Mucosa of rectum (tissue), 2 donors: ENCODE results near the gene NOLC1.

Experiments used
- H3K27ac ChIP-seq, 2 donors: one replicate each; pipeline ENCODE4 v1.7.0; 2013; ENCODE audit warnings: inconsistent platforms in 2 of 2, low read depth in 2 of 2, low read length in 2 of 2
- H3K27me3 ChIP-seq, 2 donors: one replicate each; pipeline ENCODE4 v1.7.0; 2013; ENCODE audit warnings: low read length in 2 of 2; ENCODE audit not compliant: control insufficient read depth in 2 of 2, insufficient read depth in 2 of 2
- H3K36me3 ChIP-seq, 2 donors: one replicate each; pipeline ENCODE4 v1.7.0; 2013; ENCODE audit warnings: low read length in 2 of 2; ENCODE audit not compliant: control insufficient read depth in 2 of 2, insufficient read depth in 2 of 2
- H3K4me1 ChIP-seq, 2 donors: one replicate each; pipeline ENCODE4 v1.7.0; 2013; ENCODE audit warnings: low read length in 2 of 2, mild to moderate bottlenecking in 1 of 2; ENCODE audit not compliant: control insufficient read depth in 2 of 2, insufficient read depth in 2 of 2
- H3K4me3 ChIP-seq, 2 donors: one replicate each; pipeline ENCODE4 v1.7.0; 2013; ENCODE audit warnings: low read length in 2 of 2
- H3K9ac ChIP-seq, 2 donors: one replicate each; pipeline ENCODE4 v1.7.0; 2013; ENCODE audit warnings: low read length in 2 of 2, low read depth in 1 of 2, mild to moderate bottlenecking in 1 of 2
- H3K9me3 ChIP-seq, 2 donors: one replicate each; pipeline ENCODE4 v1.7.0; 2013; ENCODE audit warnings: low read length in 2 of 2; ENCODE audit not compliant: control insufficient read depth in 2 of 2
- donor health status: healthy.
- donor health status: Normal muscosa, but diverticular disease.

NOLC1 gene

GRCh38 chr10:102153093-102153620, 968 bp downstream of the NOLC1 start:
- H3K4me3 ChIP-seq, result peak overlapping the region; percentile 92 to 97
- no peak overlapping the region for H3K27ac ChIP-seq
- H3K27me3 ChIP-seq, result no peaks in the 10 kb centered on the region
- H3K36me3 ChIP-seq, result peaks cover 22 to 37% of the 10 kb centered on the region in 2 donors
- no peaks in the 10 kb centered on the region for H3K9me3 ChIP-seq
- H3K4me1 ChIP-seq, result peaks cover 9 to 13% of the 10 kb centered on the region in 2 donors
- H3K9ac ChIP-seq, result peak overlapping the region; percentile 74 to 76

DNA sequence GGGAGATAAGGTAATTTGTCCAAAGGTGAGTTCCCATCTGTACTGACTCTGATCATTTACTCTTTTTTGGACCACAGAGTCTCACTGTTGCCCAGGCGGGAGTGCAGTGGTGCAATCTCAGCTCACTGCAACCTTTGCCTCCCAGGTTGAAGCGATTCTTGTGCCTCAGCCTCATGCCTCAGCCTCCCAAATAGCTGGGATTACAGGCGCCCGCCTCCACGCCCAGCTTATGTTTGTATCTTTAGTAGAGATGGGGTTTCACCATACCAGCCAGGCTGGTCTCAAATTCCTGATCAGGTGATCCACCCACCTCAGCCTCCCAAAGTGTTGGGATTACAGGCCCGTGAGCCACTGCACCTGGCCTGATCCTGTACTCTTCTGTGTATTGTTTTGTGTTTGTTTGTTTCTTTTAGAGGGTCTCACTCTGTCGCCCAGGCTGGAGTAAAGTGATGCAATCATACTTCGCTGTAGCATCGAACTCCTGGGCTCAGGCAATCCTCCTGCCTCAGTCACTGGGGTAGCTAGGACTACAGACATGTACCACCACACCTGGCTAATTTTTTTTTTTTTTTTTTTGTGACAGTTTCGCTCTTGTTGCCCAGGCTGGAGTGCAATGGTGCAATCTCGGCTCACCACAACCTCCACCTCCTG, 2.4 kb downstream of the NOLC1 start:
- Histone ChIP-seq H3K36me3 (peaks cover 26 to 36% of the 10 kb centered on the region in 2 donors), H3K27ac (no peak overlapping the region), H3K9me3 (no peaks in the 10 kb centered on the region), H3K4me1 (peaks cover 9 to 13% of the 10 kb centered on the region in 2 donors), H3K4me3 (no peak overlapping the region), H3K27me3 (no peaks in the 10 kb centered on the region), H3K9ac (no peak overlapping the region)

- Histone ChIP-seq H3K9me3 (no peaks in the 10 kb centered on the region), H3K27me3 (no peaks in the 10 kb centered on the region), H3K27ac (no peak overlapping the region), H3K4me1 (peaks cover 9 to 10% of the 10 kb centered on the region in 2 donors), H3K9ac (no peak overlapping the region), H3K36me3 (peaks cover 52 to 54% of the 10 kb centered on the region in 2 donors), H3K4me3 (no peak overlapping the region)
Measured at GRCh38 chr10:102157224-102157623, 5.0 kb downstream of the NOLC1 start.

DNA sequence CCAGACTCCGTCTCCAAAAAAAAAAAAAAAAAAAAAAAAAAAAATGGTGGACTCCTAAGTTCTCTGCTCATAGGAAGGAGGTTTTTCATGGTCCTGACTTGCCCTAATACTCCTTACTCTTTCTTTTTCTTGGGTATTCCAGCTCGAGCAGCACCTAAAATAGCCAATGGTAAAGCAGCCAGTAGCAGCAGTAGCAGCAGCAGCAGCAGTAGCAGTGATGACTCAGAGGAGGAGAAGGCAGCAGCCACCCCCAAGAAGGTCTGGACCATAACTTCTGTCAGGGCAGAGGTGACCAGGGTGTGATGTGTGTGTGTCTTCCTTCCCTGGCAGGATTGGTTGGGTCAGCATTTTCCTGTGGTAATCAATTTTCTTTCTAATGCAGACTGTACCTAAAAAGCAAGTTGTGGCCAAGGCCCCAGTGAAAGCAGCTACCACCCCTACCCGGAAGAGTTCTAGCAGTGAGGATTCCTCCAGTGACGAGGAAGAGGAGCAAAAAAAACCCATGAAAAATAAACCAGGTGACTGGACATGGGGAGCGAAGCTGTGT, 6.9 kb downstream of the NOLC1 start:
- Histone ChIP-seq H3K4me1 (no peaks in the 10 kb centered on the region), H3K9me3 (no peaks in the 10 kb centered on the region), H3K9ac (no peak overlapping the region), H3K27ac (no peak overlapping the region), H3K27me3 (no peaks in the 10 kb centered on the region), H3K4me3 (no peak overlapping the region), H3K36me3 (peaks cover 63 to 68% of the 10 kb centered on the region in 2 donors)

GRCh38 chr10:102159831-102160230, 7.6 kb downstream of the NOLC1 start:
- no peak overlapping the region for H3K4me3 ChIP-seq
- no peaks in the 10 kb centered on the region for H3K9me3 ChIP-seq
- H3K36me3 ChIP-seq, result peaks cover 63 to 65% of the 10 kb centered on the region in 2 donors
- H3K27ac ChIP-seq, result no peak overlapping the region
- no peaks in the 10 kb centered on the region for H3K4me1 ChIP-seq
- no peak overlapping the region for H3K9ac ChIP-seq
- no peaks in the 10 kb centered on the region for H3K27me3 ChIP-seq

DNA sequence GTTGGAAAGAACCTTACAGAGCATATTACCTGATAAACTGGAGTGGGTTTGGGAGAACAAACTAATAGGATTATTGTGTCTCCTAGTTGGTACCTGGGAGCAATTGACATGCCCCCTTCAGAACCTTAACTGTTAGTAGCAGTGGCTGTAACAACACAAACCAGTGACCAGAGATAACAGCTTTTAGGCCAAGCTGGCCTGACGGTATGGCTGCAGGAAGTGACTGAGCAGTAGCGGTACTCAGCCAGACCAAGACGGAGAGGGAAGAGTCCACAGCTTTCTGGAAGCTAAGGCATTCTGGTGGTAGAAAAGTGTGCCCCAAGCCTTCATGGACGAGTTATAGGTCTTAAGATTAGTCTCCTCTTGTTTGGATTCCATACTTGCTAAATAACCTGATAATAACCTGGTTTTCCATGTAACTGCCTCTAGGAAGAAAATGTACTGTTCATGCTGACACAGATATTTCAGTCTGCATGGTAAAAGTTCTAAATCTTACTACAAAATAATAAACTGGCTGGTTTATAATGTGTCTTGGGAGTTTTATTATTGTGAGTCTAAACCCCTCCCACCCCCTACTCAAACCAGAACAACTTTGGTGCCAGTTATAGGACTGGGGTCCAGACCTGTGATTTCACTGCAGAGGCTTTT, 11.3 kb downstream of the NOLC1 start:
- Histone ChIP-seq H3K9me3 (no peaks in the 10 kb centered on the region), H3K4me3 (no peak overlapping the region), H3K27ac (no peak overlapping the region), H3K9ac (no peak overlapping the region), H3K27me3 (no peaks in the 10 kb centered on the region), H3K36me3 (peaks cover 48 to 49% of the 10 kb centered on the region in 2 donors), H3K4me1 (no peaks in the 10 kb centered on the region)

GRCh38 chr10:102167861-102168260, 15.7 kb downstream of the NOLC1 start:
- H3K27ac ChIP-seq, result no peak overlapping the region
- H3K9ac ChIP-seq, result no peak overlapping the region
- no peaks in the 10 kb centered on the region for H3K9me3 ChIP-seq
- H3K4me1 ChIP-seq, result peaks cover 0 to 2% of the 10 kb centered on the region in 2 donors
- no peaks in the 10 kb centered on the region for H3K27me3 ChIP-seq
- no peak overlapping the region for H3K4me3 ChIP-seq
- peaks cover 5 to 8% of the 10 kb centered on the region in 2 donors for H3K36me3 ChIP-seq

GRCh38 chr10:102170602-102171001, 18.4 kb downstream of the NOLC1 start:
- H3K9ac ChIP-seq, result no peak overlapping the region

GRCh38 chr10:102172288-102172687, 20.1 kb downstream of the NOLC1 start:
- Histone ChIP-seq H3K9me3 (no peaks in the 10 kb centered on the region), H3K4me1 (peaks cover 0 to 2% of the 10 kb centered on the region in 2 donors), H3K4me3 (no peak overlapping the region), H3K9ac (no peak overlapping the region), H3K36me3 (no peaks in the 10 kb centered on the region), H3K27ac (no peak overlapping the region), H3K27me3 (no peaks in the 10 kb centered on the region)

More at GRCh38 chr10:102170602-102171001, 18.4 kb downstream of the NOLC1 start:
- no peaks in the 10 kb centered on the region for H3K9me3 ChIP-seq
- H3K4me3 ChIP-seq, result no peak overlapping the region
- no peaks in the 10 kb centered on the region for H3K27me3 ChIP-seq
- no peak overlapping the region for H3K27ac ChIP-seq
- peaks cover 0 to 2% of the 10 kb centered on the region in 2 donors for H3K4me1 ChIP-seq
- no peaks in the 10 kb centered on the region for H3K36me3 ChIP-seq

DNA sequence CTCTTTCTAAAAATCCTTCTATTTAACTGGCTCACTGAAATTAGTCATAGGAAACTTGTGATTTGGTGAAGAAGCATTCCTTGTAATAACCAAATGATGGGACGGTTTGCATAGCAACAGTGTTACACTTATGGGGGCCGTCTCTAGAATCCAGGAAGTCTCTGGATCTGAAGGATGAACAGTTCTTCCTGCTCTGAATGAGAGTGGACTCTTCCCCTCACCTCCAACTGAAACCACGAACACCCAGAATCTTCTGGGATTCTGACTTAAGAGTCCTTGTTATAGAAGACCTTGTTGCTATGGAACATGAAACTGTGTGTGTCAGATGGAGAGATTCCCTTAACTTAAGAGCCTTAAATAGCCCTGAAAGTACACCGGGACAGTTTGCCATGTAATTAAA, 23.2 kb downstream of the NOLC1 start:
- Histone ChIP-seq H3K4me3 (no peak overlapping the region), H3K27ac (no peak overlapping the region), H3K27me3 (no peaks in the 10 kb centered on the region), H3K9ac (no peak overlapping the region), H3K36me3 (no peaks in the 10 kb centered on the region), H3K9me3 (no peaks in the 10 kb centered on the region), H3K4me1 (no peaks in the 10 kb centered on the region)
